HG03064 (cell line): Measurements from ENCODE around the gene IFT20.
"Not testable (repeated sequence)": the region's sequence is repeated elsewhere in the genome, so short reads cannot be mapped to it uniquely, and the experiment has no call there.

Source experiments
- ATAC-seq: cut with Tn5 transposase; IDR thresholded peaks from one replicate; pipeline ENCODE4 v1.9.1; 2021; ENCODE audit warnings: low read depth; ENCODE audit not compliant: unreplicated experiment

Gene IFT20

GRCh38 chr17:28364665-28365363 is 29.5 kb upstream of the IFT20 start, which contains the start of gene SEBOX:
SEBOX (minus strand) TSS chr17:28365199; CDS start chr17:28365151, 48 bp downstream.
- ATAC-seq, result no peak

DNA sequence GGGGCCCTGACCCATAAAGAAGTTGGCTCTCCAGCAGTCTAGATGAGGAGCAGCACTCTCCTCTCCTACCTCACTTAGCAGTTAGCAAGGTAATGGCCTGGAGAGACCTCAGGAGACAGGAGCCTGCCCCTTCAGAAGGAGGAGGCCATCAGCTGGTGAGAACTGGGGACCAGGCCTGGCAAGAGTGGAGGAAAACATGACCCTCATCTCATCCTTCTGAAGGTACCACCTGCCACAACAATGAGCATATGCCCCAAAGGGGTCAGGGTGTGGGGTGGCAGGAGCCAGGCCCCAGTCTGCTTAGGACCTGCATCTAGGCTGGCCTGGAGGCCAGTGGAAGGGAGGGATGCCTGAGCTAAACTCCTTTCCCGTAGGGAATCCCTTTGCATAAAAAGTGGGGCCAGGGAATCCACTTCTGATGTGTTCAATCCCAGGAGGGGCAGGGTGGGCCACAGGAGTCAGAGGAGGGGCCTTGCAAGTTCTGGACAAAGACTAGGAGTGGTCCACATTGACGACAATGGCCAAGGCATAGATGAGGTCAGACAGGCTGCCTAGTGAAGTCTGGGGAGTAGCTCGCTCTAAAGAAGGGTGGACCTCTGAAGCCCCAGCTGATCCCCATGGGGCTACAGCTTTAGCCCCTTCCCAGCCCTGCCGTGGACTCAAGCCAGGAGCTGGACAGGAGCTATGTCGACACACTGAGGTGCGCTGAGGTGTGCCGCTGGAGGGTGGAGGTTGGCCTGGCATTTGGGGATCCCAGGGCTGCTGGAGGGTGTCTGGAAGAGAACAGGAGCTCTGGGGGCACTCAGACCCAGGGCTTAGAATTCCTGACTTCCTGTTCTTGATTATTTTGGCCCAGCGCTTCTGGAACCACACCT is 28.7 kb upstream of the IFT20 start:
- no peak for ATAC-seq

GRCh38 chr17:28363186-28363585 is 27.9 kb upstream of the IFT20 start:
- no peak for ATAC-seq

GRCh38 chr17:28357901-28358197 is 22.6 kb upstream of the IFT20 start:
- no peak for ATAC-seq

DNA sequence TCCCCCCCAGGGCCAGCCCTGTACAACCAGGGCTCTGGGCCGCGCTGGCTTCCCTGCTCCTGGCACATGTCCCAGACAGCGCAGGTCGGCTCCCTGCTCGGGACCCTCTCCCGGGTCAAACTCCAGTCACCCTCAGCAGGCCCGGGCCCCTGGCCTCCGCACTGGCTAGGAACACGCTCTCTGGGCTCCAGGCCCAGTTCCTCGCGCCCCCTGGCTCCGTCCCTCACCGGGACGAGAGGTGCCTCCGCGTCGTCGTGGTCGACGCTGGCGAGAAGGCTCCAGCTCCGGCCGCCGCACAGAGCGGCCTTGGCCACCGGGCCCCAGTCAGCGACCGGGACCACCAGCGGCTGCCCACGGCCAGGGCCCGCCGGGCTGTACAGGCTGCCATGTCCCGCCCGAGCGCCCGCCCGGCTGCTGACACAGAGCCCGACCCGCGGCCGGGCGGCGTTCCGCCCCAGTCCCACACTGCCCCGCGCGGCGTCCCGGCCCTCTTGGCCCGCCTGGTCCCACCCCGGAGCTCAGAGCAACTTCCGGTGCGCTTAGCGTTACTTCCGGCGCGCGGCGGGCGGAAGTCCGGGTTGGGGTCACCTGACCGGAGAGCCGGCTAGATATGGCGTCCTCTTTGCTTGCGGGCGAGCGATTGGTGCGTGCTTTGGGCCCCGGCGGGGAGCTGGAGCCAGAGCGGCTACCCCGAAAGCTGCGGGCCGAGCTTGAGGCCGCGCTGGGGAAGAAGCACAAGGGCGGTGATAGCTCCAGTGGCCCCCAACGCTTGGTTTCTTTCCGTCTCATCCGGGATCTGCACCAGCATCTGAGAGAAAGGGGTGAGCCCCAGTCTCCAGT is 22.0 kb upstream of the IFT20 start, which contains the start of gene POLDIP2:
TSS of gene POLDIP2 (minus strand) at position 467 of the 840 bp plus-strand sequence. CDS start at position 388, 79 bp downstream.
- ATAC-seq, result peak; percentile 92

DNA sequence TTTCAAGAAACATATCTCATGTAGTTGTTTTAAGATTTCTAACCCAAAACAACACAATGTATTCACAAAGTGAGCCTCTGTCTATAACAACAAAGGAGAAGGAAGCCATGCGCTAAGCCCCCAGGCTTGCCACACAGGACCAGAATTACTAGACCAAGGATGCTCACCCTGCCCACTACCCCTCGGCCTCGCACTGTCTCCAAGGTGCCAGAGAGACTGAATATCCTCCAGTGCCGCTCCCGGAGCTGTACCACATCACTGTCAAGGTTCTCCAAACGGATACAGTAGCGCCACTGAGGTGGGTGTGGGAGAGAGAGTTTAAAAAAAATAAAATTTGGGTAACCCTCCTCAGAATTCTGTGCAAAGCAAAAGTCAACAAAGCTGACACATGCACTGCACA is 15.0 kb upstream of the IFT20 start:
- ATAC-seq, result no peak

DNA sequence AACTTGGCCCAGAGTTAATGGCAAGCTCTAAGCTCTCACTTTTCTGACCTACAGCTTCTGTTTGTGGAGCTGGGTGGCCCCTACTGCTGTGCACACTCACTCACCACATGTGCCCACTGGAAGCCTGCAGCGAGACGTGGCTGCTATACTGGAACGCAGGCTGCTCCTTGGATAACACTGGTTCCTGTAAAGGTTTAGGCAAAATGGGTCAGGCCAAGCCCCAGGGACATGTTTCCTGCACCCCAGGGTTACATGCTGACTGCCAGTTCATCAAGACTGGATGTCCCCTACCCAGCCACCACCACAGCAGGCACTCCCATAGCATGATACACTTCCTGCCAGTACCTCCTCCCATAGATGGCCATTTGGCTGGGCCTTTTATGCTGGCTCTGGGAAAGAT is 13.7 kb upstream of the IFT20 start:
- ATAC-seq, result no peak

- ATAC-seq, result no peak
Measured at GRCh38 chr17:28347261-28347891, 12.1 kb upstream of the IFT20 start.

DNA sequence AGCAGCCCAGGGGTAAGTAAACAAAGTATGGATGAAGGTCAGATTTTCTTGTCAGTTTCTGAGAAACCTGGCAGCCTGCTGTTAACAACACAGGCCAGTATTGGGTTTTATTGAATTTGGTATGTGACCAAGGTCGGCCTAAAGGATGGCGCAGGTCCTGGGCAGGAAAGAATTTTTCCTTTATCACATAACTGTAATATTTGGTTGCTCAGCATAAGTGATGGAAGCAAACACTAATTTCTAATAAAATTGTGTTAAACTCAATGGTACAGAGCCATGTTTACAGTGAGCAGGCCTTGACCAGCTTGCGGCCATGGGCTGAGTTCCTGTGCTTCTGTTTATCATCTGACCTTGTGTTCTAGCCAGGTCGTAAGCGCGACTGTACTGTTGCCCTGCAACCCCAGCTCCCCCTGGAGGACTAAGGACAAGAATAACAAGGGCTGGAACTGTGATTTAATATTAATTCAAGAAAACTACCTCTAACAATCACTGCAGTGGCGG is 11.5 kb upstream of the IFT20 start:
- no peak for ATAC-seq

DNA sequence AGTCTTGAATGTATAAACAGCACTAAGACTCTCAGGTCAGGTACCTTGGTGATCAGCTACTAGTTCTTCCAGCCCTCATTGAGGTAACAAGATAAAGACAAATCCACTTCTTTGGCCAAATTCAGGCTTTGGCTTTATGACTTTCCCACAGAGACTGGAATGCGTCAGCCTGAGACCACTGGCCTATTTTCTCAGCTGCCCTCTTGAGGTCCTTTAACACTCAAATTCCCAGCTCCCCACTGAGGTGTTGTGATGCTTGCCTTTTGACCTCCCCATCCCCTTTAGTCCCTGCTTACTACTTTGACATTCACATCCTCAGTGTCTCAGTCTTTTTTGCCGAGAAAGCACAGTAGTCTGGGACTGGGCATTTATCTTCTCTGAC is 10.9 kb upstream of the IFT20 start:
- no peak for ATAC-seq

- no peak for ATAC-seq
Measured at GRCh38 chr17:28345419-28346198, 10.3 kb upstream of the IFT20 start.

DNA sequence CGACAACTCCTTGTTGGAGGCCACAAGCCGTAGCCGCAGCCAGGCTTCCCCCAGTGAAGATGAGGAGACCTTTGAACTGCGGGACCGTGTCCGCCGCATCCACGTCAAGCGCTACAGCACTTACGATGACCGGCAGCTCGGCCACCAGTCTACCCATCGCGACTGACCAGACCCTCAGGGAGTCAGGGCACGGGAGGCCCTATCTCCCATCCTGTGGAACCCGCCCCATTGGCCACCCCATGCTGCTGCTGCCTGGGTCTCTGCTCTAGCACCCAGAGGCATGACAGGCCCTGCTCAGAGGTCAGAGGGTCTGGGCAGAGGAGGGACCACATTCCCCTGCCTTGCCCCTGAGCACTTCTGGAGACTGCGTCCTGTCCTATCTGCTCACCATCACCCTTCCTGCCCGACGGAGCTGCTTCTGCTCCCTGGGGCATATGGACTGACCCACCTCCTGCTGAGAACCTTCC is 9.2 kb upstream of the IFT20 start:
- ATAC-seq, result no peak

GRCh38 chr17:28344011-28344410 is 8.7 kb upstream of the IFT20 start:
- no peak for ATAC-seq

GRCh38 chr17:28343491-28343932 is 8.2 kb upstream of the IFT20 start:
- ATAC-seq, result no peak

DNA sequence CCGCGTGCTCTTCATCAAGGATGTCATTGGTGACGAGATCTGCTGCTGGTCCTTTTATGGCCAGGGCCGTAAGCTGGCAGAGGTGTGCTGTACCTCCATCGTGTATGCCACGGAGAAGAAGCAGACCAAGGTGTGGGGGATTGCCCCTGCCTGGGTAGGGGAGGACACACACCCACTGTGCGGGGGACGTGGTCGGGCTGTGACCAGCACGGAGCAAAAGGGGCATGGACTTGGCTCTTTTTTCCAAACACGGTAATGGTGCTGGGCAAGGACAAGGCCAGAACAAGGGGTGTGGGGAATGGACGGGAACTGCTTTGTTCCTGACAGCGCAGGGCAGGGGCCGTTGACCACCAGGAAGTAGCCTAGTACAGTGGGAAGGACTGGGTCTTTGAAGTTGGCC is 7.0 kb upstream of the IFT20 start:
- no peak for ATAC-seq

GRCh38 chr17:28341516-28341915 is 6.2 kb upstream of the IFT20 start:
- no peak for ATAC-seq

- no peak for ATAC-seq
Measured at GRCh38 chr17:28340374-28340773, 5.1 kb upstream of the IFT20 start.

- no peak for ATAC-seq
Measured at GRCh38 chr17:28339431-28339830, 4.2 kb upstream of the IFT20 start.

GRCh38 chr17:28338769-28339212 is 3.5 kb upstream of the IFT20 start:
- ATAC-seq, result not testable (repeated sequence)
